Esophagus squamous epithelium (tissue), 5 donors: ENCODE measurements around the gene SKP1. TPM values are rescaled to one million over a fixed set of nuclear protein-coding genes. Genes with fewer than 3 reads are reported as not detected.
"Not testable (repeated sequence)": the region's sequence is repeated elsewhere in the genome, so short reads cannot be mapped to it uniquely, and the experiment has no call there.

Experiments
- DNase-seq: peaks from one replicate; lab custom pipeline; 2025; lab: John Stamatoyannopoulos, UW
- H3K27ac ChIP-seq, 4 donors: fragments of 200-600 bp; sonication (generic); one replicate each; pipeline ENCODE4 v1.5.1; 2016 to 2019; ENCODE audit warnings: mild to moderate bottlenecking in 1 of 4
- H3K27me3 ChIP-seq, 4 donors: fragments of 200-600 bp; sonication (generic); 1 replicate in 3 of 4; 2 replicates in 1 of 4; pipeline versions ENCODE4 v1.5.1 to v1.6.0; 2017 to 2021; ENCODE audit warnings: antibody characterized with exemption in 1 of 4
- H3K36me3 ChIP-seq, 3 donors: fragments of 200-600 bp; sonication (generic); one replicate each; pipeline ENCODE4 v1.5.1; 2016 to 2019
- H3K4me1 ChIP-seq, 3 donors: fragments of 200-600 bp; sonication (generic); one replicate each; pipeline ENCODE4 v1.5.1; 2017 to 2019
- H3K4me3 ChIP-seq, 4 donors: fragments of 200-600 bp; sonication (generic); 1 replicate in 3 of 4; 2 replicates in 1 of 4; pipeline ENCODE4 v1.5.1; 2016 to 2019; ENCODE audit warnings: mild to moderate bottlenecking in 2 of 4, moderate library complexity in 1 of 4
- H3K9me3 ChIP-seq, 3 donors: fragments of 200-600 bp; sonication (generic); one replicate each; pipeline ENCODE4 v1.5.1; 2016 to 2019
- CTCF ChIP-seq, 6 experiments: fragments of 450-650 bp in 4 of 6; fragments of 200-600 bp in 2 of 6; sonication (generic) in 2 of 6; IDR thresholded peaks; one replicate each; pipeline ENCODE4 v1.5.1; 2016 to 2019; ENCODE audit warnings: antibody characterized with exemption in 6 of 6, mild to moderate bottlenecking in 4 of 6, moderate library complexity in 4 of 6
- POLR2A ChIP-seq, 4 donors: fragments of 450-650 bp; IDR thresholded peaks; one replicate each; pipeline ENCODE4 v1.6.1; 2017; ENCODE audit warnings: antibody characterized with exemption in 4 of 4, mild to moderate bottlenecking in 4 of 4, moderate library complexity in 3 of 4
- WGBS, 2 donors: methylation state at CpG; one replicate each; pipeline ENCODE4 v1.1.5; 2018; 5-methylcytosine and 5-hydroxymethylcytosine counted together
- intact Hi-C: fragments of 100-400 bp; cut with DNase I; formaldehyde crosslinking; loops from one replicate; pipeline ENCODE4 v1.15.0; 2022
- total RNA-seq, 4 donors: library from RNA; depleted of rRNA; stranded (reverse); fragments of >200 nt; gene quantifications; one replicate each; pipeline ENCODE4 v1.1.0, GENCODE V29; 2016
- donor health status: DM: yes; HTN: yes; CAD: no.

SKP1 gene
- total RNA-seq, 4 donors from 2014 or later = 159 to 260 (median 208) TPM

- Histone ChIP-seq H3K4me1 (peaks cover 0 to 7% (median 0%) of the 10 kb centered on the region in 3 donors), H3K9me3 (no peaks in the 10 kb centered on the region), H3K27me3 (no peaks in the 10 kb centered on the region), H3K4me3 (no peak overlapping the region), H3K36me3 (peaks cover 16 to 99% (median 38%) of the 10 kb centered on the region in 3 donors), H3K27ac (no peak overlapping the region)
- TF ChIP-seq POLR2A (IDR thresholded peaks at IDR 0.05) (no peak), CTCF (IDR thresholded peaks at IDR 0.05) (no peak)
- 91 to 98% methylated on average over 5 of the region's 5 CpGs for WGBS, 2 donors
- intact Hi-C loops = no loop called here
- DNase-seq = no peak
Observed at GRCh38 chr5:134162592-134162991, 14.2 kb downstream of the SKP1 start.

GRCh38 chr5:134161513-134162395 is 15.0 kb downstream of the SKP1 start:
- H3K27me3 ChIP-seq = no peaks in the 10 kb centered on the region
- no peak overlapping the region for H3K27ac ChIP-seq
- DNase-seq = no peak
- peaks cover 16 to 99% (median 35%) of the 10 kb centered on the region in 3 donors for H3K36me3 ChIP-seq
- 95 to 98% methylated on average over 6 of the region's 6 CpGs for WGBS, 2 donors
- intact Hi-C loops = no loop called here
- no peak overlapping the region for H3K4me3 ChIP-seq
- peaks cover 0 to 7% (median 0%) of the 10 kb centered on the region in 3 donors for H3K4me1 ChIP-seq
- no peaks in the 10 kb centered on the region for H3K9me3 ChIP-seq
- TF ChIP-seq CTCF (IDR thresholded peaks at IDR 0.05) = no peak
- TF ChIP-seq POLR2A (IDR thresholded peaks at IDR 0.05) = no peak

GRCh38 chr5:134153657-134154056 is 23.1 kb downstream of the SKP1 start:
- Histone ChIP-seq H3K36me3 (peaks cover 17 to 100% (median 24%) of the 10 kb centered on the region in 3 donors), H3K4me1 (peaks cover 3 to 13% (median 4%) of the 10 kb centered on the region in 3 donors), H3K9me3 (no peaks in the 10 kb centered on the region), H3K27ac (no peak overlapping the region), H3K4me3 (no peak overlapping the region), H3K27me3 (no peaks in the 10 kb centered on the region)
- WGBS, 2 donors = 85 to 92% methylated on average over 1 of the region's 1 CpG
- no peak for TF ChIP-seq CTCF (IDR thresholded peaks at IDR 0.05)
- no peak for TF ChIP-seq POLR2A (IDR thresholded peaks at IDR 0.05)
- intact Hi-C loops = no loop called here
- DNase-seq = no peak

GRCh38 chr5:134153241-134153640 is 23.5 kb downstream of the SKP1 start:
- peaks cover 3 to 16% (median 4%) of the 10 kb centered on the region in 3 donors for H3K4me1 ChIP-seq
- no peak overlapping the region for H3K27ac ChIP-seq
- intact Hi-C loops = no loop called here
- no peak for DNase-seq
- no peak overlapping the region for H3K4me3 ChIP-seq
- TF ChIP-seq CTCF (IDR thresholded peaks at IDR 0.05) (no peak), POLR2A (IDR thresholded peaks at IDR 0.05) (no peak)
- WGBS, 2 donors = 89 to 96% methylated on average over 3 of the region's 3 CpGs
- H3K27me3 ChIP-seq = no peaks in the 10 kb centered on the region
- H3K36me3 ChIP-seq = peaks cover 17 to 100% (median 20%) of the 10 kb centered on the region in 3 donors
- no peaks in the 10 kb centered on the region for H3K9me3 ChIP-seq

- H3K4me3 ChIP-seq, DNase-seq, H3K9me3 ChIP-seq, H3K27ac ChIP-seq, H3K27me3 ChIP-seq, intact Hi-C loops: not testable (repeated sequence)
- peaks cover 14 to 100% (median 17%) of the 10 kb centered on the region in 3 donors for H3K36me3 ChIP-seq
- peaks cover 3 to 20% (median 4%) of the 10 kb centered on the region in 3 donors for H3K4me1 ChIP-seq
- WGBS, 2 donors = 94% methylated on average over 12 to 14 of the region's 15 CpGs
Observed at GRCh38 chr5:134152173-134152832, 24.4 kb downstream of the SKP1 start.
